ENCODE measurements around the gene MTHFD1L.
A peak's percentile ranks its signal among the peaks of the same experiment; 100 is the strongest.
"Not testable (repeated sequence)": the region's sequence is repeated elsewhere in the genome, so short reads cannot be mapped to it uniquely, and the experiment has no call there.

The MTHFD1L gene

GRCh38 chr6:151095538-151096254 lies 230.2 kb downstream of the MTHFD1L start:
- no peak for DNase-seq (ENCODE audit: low spot score)

GRCh38 chr6:151096255-151096612 lies 230.7 kb downstream of the MTHFD1L start:
- DNase-seq (ENCODE audit: low spot score) = no peak

GRCh38 chr6:151096691-151097606 lies 231.4 kb downstream of the MTHFD1L start:
- DNase-seq (ENCODE audit: low spot score) = no peak

GRCh38 chr6:151098166-151098565 lies 232.7 kb downstream of the MTHFD1L start:
- DNase-seq (ENCODE audit: low spot score) = no peak

- no peak for DNase-seq (ENCODE audit: low spot score)
Observed at GRCh38 chr6:151100326-151100725, 234.8 kb downstream of the MTHFD1L start.

GRCh38 chr6:151101161-151101815 lies 235.8 kb downstream of the MTHFD1L start:
- no peak for DNase-seq (ENCODE audit: low spot score)

GRCh38 chr6:151101816-151102694 lies 236.6 kb downstream of the MTHFD1L start:
- DNase-seq (ENCODE audit: low spot score) = no peak

- DNase-seq (ENCODE audit: low spot score) = no peak
Observed at GRCh38 chr6:151103266-151103665, 237.8 kb downstream of the MTHFD1L start.

- DNase-seq (ENCODE audit: low spot score) = no peak
Observed at GRCh38 chr6:151107897-151108427, 242.5 kb downstream of the MTHFD1L start.

GRCh38 chr6:151108548-151108947 lies 243.0 kb downstream of the MTHFD1L start:
- DNase-seq (ENCODE audit: low spot score) = no peak

- no peak for DNase-seq (ENCODE audit: low spot score)
Observed at GRCh38 chr6:151109361-151109760, 243.9 kb downstream of the MTHFD1L start.

- no peak for DNase-seq (ENCODE audit: low spot score)
Observed at GRCh38 chr6:151109869-151110575, 244.5 kb downstream of the MTHFD1L start.

GRCh38 chr6:151110576-151110905 lies 245.0 kb downstream of the MTHFD1L start:
- DNase-seq (ENCODE audit: low spot score) = no peak

- no peak for DNase-seq (ENCODE audit: low spot score)
Observed at GRCh38 chr6:151111670-151112069, 246.2 kb downstream of the MTHFD1L start.

- DNase-seq (ENCODE audit: low spot score) = no peak
Observed at GRCh38 chr6:151112130-151112529, 246.6 kb downstream of the MTHFD1L start.

- DNase-seq (ENCODE audit: low spot score) = not testable (repeated sequence)
Observed at GRCh38 chr6:151112884-151113283, 247.4 kb downstream of the MTHFD1L start.

- DNase-seq (ENCODE audit: low spot score) = no peak
Observed at GRCh38 chr6:151113641-151114040, 248.1 kb downstream of the MTHFD1L start.

GRCh38 chr6:151118461-151119123 lies 253.1 kb downstream of the MTHFD1L start:
- no peak for DNase-seq (ENCODE audit: low spot score)

- no peak for DNase-seq (ENCODE audit: low spot score)
Observed at GRCh38 chr6:151119823-151120524, 254.5 kb downstream of the MTHFD1L start.

GRCh38 chr6:151121900-151122299 lies 256.4 kb downstream of the MTHFD1L start:
- peak; percentile 95 for DNase-seq (ENCODE audit: low spot score)

Measured in cerebellar cortex (tissue), 1 donor.